ENCODE measurements around the gene CTSW.

- no peak for TF ChIP-seq CTCF (tag by site-specific recombination; IDR thresholded peaks at IDR 0.05)
- no peak for TF ChIP-seq ZBTB21 (tag by site-specific recombination; IDR thresholded peaks at IDR 0.05)
- no peak for TF ChIP-seq ZNF239 (tag by site-specific recombination; IDR thresholded peaks at IDR 0.05)
- no peak for TF ChIP-seq ZBTB49 (tag by site-specific recombination; IDR thresholded peaks at IDR 0.05; ENCODE audit: low read depth)
Measured at GRCh38 chr11:65915101-65915820, 35.6 kb downstream of the CTSW start.

All from HEK293 (cell line).